ENCODE data around the gene PIEZO1. TPM values are rescaled to one million over a fixed set of nuclear protein-coding genes. Genes with fewer than 3 reads are reported as not detected.
A peak's percentile ranks its signal among the peaks of the same experiment; 100 is the strongest.

The PIEZO1 gene
- total and polyA plus RNA-seq, 2 experiments from 2014 or later = 30.4 to 70.1 TPM

- TF ChIP-seq ZNF331 (CRISPR knock-in tag; IDR thresholded peaks at IDR 0.05; ENCODE audit: low read depth) (no peak), JUNB (IDR thresholded peaks at IDR 0.05; ENCODE audit: unreplicated experiment) (no peak), CTCF (conservative IDR thresholded peaks at IDR 0.05; ENCODE audit: low read depth in 2 of 2) (no peak), NANOG (IDR thresholded peaks at IDR 0.05; ENCODE audit: borderline replicate concordance) (no peak), STAT1 (IDR thresholded peaks at IDR 0.05; ENCODE audit: unreplicated experiment) (no peak), POLR2AphosphoS5 (IDR thresholded peaks at IDR 0.05; ENCODE audit: low read depth) (no peak)
Observed at GRCh38 chr16:88771294-88771772, 13.7 kb downstream of the PIEZO1 start (continued).

GRCh38 chr16:88770461-88771293 is 14.3 kb downstream of the PIEZO1 start:
- peaks cover 52% of the 10 kb centered on the region for H3K79me2 ChIP-seq (replicated peaks; ENCODE audit: insufficient read depth)
- no peaks in the 10 kb centered on the region for H3K9me2 ChIP-seq (ENCODE audit: insufficient read depth)
- peaks cover 20% of the 10 kb centered on the region for H3K27me3 Mint-ChIP-seq (ENCODE audit: insufficient read depth, low read depth, poor library complexity)
- DNase-seq (ENCODE audit: low spot score) = peak; percentile 70
- H3K27ac ChIP-seq (ENCODE audit: low read depth) = no peak overlapping the region
- no peak overlapping the region for H3K27ac Mint-ChIP-seq
- H3K36me3 Mint-ChIP-seq (ENCODE audit: low read depth) = no peaks in the 10 kb centered on the region
- no peaks in the 10 kb centered on the region for H3K27me3 ChIP-seq (ENCODE audit: insufficient read depth)
- peaks cover 13% of the 10 kb centered on the region; the same call in 1 of the 2 replicates for H3F3A ChIP-seq (replicated peaks; ENCODE audit: low read depth)
- ATAC-seq = peak; percentile 68
- peaks cover 39% of the 10 kb centered on the region for H3K4me1 Mint-ChIP-seq
- no peak overlapping the region for H3K4me3 ChIP-seq
- no peaks in the 10 kb centered on the region for H3K36me3 ChIP-seq (ENCODE audit: insufficient read depth)
- no peak overlapping the region for H2AFZ ChIP-seq
- H3K4me3 Mint-ChIP-seq = no peak overlapping the region
- H3K4me1 ChIP-seq (ENCODE audit: insufficient read depth) = peaks cover 37% of the 10 kb centered on the region
- H3K4me2 ChIP-seq = peak overlapping the region; percentile 26; the same call in 1 of the 2 replicates
- H4K20me1 ChIP-seq (replicated peaks; ENCODE audit: insufficient read depth) = no peaks in the 10 kb centered on the region
- no peak for TF ChIP-seq EZH2 (IDR thresholded peaks at IDR 0.05; ENCODE audit: low read depth, unreplicated experiment)
- TF ChIP-seq POLR2AphosphoS5 (IDR thresholded peaks at IDR 0.05; ENCODE audit: low read depth) = 0 out of 2 replicates have a peak, but pooled peaks have one; percentile 3
- H3K9me3 Mint-ChIP-seq = no peaks in the 10 kb centered on the region; the same call in 2 of the 3 replicates

- ATAC-seq (peak; percentile 64), DNase-seq (ENCODE audit: low spot score) (peak; percentile 93)
- peak overlapping the region; percentile 8; the same call in 2 of the 3 replicates for H3K4me3 Mint-ChIP-seq
- Histone ChIP-seq H4K20me1 (replicated peaks; ENCODE audit: insufficient read depth) (no peaks in the 10 kb centered on the region), H2AFZ (no peak overlapping the region), H3K27me3 (ENCODE audit: insufficient read depth) (no peaks in the 10 kb centered on the region), H3K36me3 (ENCODE audit: insufficient read depth) (no peaks in the 10 kb centered on the region), H3K27ac (ENCODE audit: low read depth) (no peak overlapping the region), H3K4me2 (peak overlapping the region; percentile 55), H3K4me1 (ENCODE audit: insufficient read depth) (peaks cover 37% of the 10 kb centered on the region), H3F3A (replicated peaks; ENCODE audit: low read depth) (peaks cover 13% of the 10 kb centered on the region; the same call in 1 of the 2 replicates), H3K4me3 (no peak overlapping the region), H3K79me2 (replicated peaks; ENCODE audit: insufficient read depth) (peaks cover 51% of the 10 kb centered on the region), H3K9me2 (ENCODE audit: insufficient read depth) (no peaks in the 10 kb centered on the region)
- H3K36me3 Mint-ChIP-seq (ENCODE audit: low read depth) = no peaks in the 10 kb centered on the region
- H3K9me3 Mint-ChIP-seq = no peaks in the 10 kb centered on the region; the same call in 2 of the 3 replicates
- H3K4me1 Mint-ChIP-seq = peaks cover 45% of the 10 kb centered on the region
- TF ChIP-seq ZNF331 (CRISPR knock-in tag; IDR thresholded peaks at IDR 0.05; ENCODE audit: low read depth) (no peak), POLR2AphosphoS5 (IDR thresholded peaks at IDR 0.05; ENCODE audit: low read depth) (peak; percentile 47; the same call in 1 of the 2 replicates), ETS1 (IDR thresholded peaks at IDR 0.05) (no peak), CTCF (conservative IDR thresholded peaks at IDR 0.05; ENCODE audit: low read depth in 2 of 2) (no peak), CREB1 (CRISPR knock-in tag; IDR thresholded peaks at IDR 0.05; ENCODE audit: low read depth) (no peak), JUNB (IDR thresholded peaks at IDR 0.05; ENCODE audit: unreplicated experiment) (no peak)
- H3K27ac Mint-ChIP-seq = peak overlapping the region; percentile 75
- H3K27me3 Mint-ChIP-seq (ENCODE audit: insufficient read depth, low read depth, poor library complexity) = peaks cover 18% of the 10 kb centered on the region
Observed at GRCh38 chr16:88769617-88770460, 15.2 kb downstream of the PIEZO1 start.

All from GM23338 (cell line).